ENCODE data around the gene MBD5.
A peak's percentile ranks its signal among the peaks of the same experiment; 100 is the strongest.

MBD5 gene

GRCh38 chr2:148023861-148024260 is 3.0 kb downstream of the MBD5 start:
- DNase-seq, result no peak

GRCh38 chr2:148026573-148026972 is 5.7 kb downstream of the MBD5 start:
- no peak for DNase-seq

- DNase-seq, result no peak
These were observed 6.9 kb downstream of the MBD5 start for GRCh38 chr2:148027822-148028221.

GRCh38 chr2:148028781-148029180 is 7.9 kb downstream of the MBD5 start:
- no peak for DNase-seq

- DNase-seq, result no peak
These were observed 10.3 kb downstream of the MBD5 start for GRCh38 chr2:148031152-148031551.

- DNase-seq, result no peak
These were observed 11.3 kb downstream of the MBD5 start for GRCh38 chr2:148032215-148032614.

- no peak for DNase-seq
These were observed 18.9 kb downstream of the MBD5 start for GRCh38 chr2:148039783-148040182.

- DNase-seq, result peak; percentile 45
These were observed 21.3 kb downstream of the MBD5 start for GRCh38 chr2:148042219-148042618.

GRCh38 chr2:148044322-148044721 is 23.4 kb downstream of the MBD5 start:
- no peak for DNase-seq

GRCh38 chr2:148046802-148047201 is 25.9 kb downstream of the MBD5 start:
- no peak for DNase-seq

GRCh38 chr2:148048475-148049221 is 27.8 kb downstream of the MBD5 start:
- DNase-seq, result peak; percentile 19

- no peak for DNase-seq
These were observed 28.4 kb downstream of the MBD5 start for GRCh38 chr2:148049284-148049683.

- no peak for DNase-seq
These were observed 31.8 kb downstream of the MBD5 start for GRCh38 chr2:148052687-148053086.

- peak; percentile 47 for DNase-seq
These were observed 37.8 kb downstream of the MBD5 start for GRCh38 chr2:148058641-148059040.

GRCh38 chr2:148063633-148064032 is 42.7 kb downstream of the MBD5 start:
- no peak for DNase-seq

- DNase-seq, result no peak
These were observed 45.0 kb downstream of the MBD5 start for GRCh38 chr2:148065936-148066335.

GRCh38 chr2:148067801-148068200 is 46.9 kb downstream of the MBD5 start:
- DNase-seq, result no peak

- DNase-seq, result no peak
These were observed 50.5 kb downstream of the MBD5 start for GRCh38 chr2:148071351-148071750.

GRCh38 chr2:148096012-148096411 is 75.1 kb downstream of the MBD5 start:
- DNase-seq, result peak; percentile 3

GRCh38 chr2:148102641-148103040 is 81.8 kb downstream of the MBD5 start:
- DNase-seq, result no peak

GRCh38 chr2:148103946-148104345 is 83.1 kb downstream of the MBD5 start:
- DNase-seq, result no peak

GRCh38 chr2:148106331-148106730 is 85.4 kb downstream of the MBD5 start:
- no peak for DNase-seq

GRCh38 chr2:148108385-148108784 is 87.5 kb downstream of the MBD5 start:
- no peak for DNase-seq

GRCh38 chr2:148110184-148110583 is 89.3 kb downstream of the MBD5 start:
- DNase-seq, result no peak

GRCh38 chr2:148122788-148123187 is 101.9 kb downstream of the MBD5 start:
- no peak for DNase-seq
